Neural progenitor cell (in vitro differentiated cells): Measurements from ENCODE around the gene ATAD2B.

ENCODE experiments used
- EZH2phosphoT487 ChIP-seq: fragments of 200-600 bp; sonication (generic); IDR thresholded peaks from 2 replicates; pipeline ENCODE4 v1.6.1; 2017; ENCODE audit warnings: antibody characterized with exemption
- TF ChIP-seq, protein P1 (sequence below): fragments of 200-600 bp; sonication (generic); IDR thresholded peaks from 2 replicates; pipeline ENCODE4 v1.5.1; 2017; ENCODE audit warnings: antibody characterized with exemption, mild to moderate bottlenecking

DNA sequence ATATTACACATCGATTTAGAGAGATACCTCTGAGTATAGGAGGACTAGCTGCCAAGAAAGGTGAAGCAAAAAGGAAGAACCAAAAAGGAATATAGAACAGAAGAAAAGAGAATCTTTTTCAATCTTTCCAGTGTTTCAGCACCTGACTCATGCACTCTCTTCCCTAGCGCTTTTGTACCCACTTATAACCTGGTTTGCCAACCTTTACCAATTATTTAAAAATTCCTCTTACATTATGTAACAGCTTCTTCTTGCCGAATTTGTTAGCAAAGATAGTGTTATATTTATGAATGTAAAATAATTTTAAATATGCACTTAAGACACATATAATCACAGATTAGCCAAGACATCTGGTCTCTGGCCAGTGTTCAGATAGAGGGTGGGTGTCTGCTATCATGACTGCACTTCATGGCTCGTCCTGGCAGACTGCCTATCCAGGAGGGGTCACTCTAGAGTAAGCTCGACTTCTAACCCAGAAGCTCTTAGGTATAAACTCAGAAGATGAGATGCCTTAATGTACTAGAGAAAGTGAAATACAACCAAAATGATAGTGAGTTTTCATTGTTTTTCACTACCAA, 122.9 kb downstream of the ATAD2B start:
- TF ChIP-seq, protein P1, sequence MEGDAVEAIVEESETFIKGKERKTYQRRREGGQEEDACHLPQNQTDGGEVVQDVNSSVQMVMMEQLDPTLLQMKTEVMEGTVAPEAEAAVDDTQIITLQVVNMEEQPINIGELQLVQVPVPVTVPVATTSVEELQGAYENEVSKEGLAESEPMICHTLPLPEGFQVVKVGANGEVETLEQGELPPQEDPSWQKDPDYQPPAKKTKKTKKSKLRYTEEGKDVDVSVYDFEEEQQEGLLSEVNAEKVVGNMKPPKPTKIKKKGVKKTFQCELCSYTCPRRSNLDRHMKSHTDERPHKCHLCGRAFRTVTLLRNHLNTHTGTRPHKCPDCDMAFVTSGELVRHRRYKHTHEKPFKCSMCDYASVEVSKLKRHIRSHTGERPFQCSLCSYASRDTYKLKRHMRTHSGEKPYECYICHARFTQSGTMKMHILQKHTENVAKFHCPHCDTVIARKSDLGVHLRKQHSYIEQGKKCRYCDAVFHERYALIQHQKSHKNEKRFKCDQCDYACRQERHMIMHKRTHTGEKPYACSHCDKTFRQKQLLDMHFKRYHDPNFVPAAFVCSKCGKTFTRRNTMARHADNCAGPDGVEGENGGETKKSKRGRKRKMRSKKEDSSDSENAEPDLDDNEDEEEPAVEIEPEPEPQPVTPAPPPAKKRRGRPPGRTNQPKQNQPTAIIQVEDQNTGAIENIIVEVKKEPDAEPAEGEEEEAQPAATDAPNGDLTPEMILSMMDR = peak; percentile 51
- no peak for TF ChIP-seq EZH2phosphoT487
